Esophagus muscularis mucosa (tissue), 4 donors: ENCODE data around the gene THSD7A. TPM values are rescaled to one million over a fixed set of nuclear protein-coding genes. Genes with fewer than 3 reads are reported as not detected.

Experiments
- DNase-seq: peaks from one replicate; pipeline ENCODE4 v3.0.0-alpha.2; 2017; ENCODE audit errors: extremely low spot score
- H3K27ac ChIP-seq, 4 donors: fragments of 200-600 bp; sonication (generic); replicated peaks in 1 of 4; 1 replicate in 3 of 4; 2 replicates in 1 of 4; pipeline ENCODE4 v1.5.1; 2016 to 2019; ENCODE audit warnings: mild to moderate bottlenecking in 1 of 4
- H3K27me3 ChIP-seq, 4 donors: fragments of 200-600 bp; sonication (generic); one replicate each; pipeline versions ENCODE4 v1.5.1 to v1.6.0; 2016 to 2019
- H3K36me3 ChIP-seq, 4 donors: fragments of 200-600 bp; sonication (generic); one replicate each; pipeline ENCODE4 v1.5.1; 2016 to 2019
- H3K4me1 ChIP-seq, 4 donors: fragments of 200-600 bp; sonication (generic); one replicate each; pipeline ENCODE4 v1.5.1; 2016 to 2019
- H3K4me3 ChIP-seq, 4 donors: fragments of 200-600 bp; sonication (generic); 1 replicate in 2 of 4; 2 replicates in 2 of 4; pipeline ENCODE4 v1.5.1; 2016 to 2019; ENCODE audit warnings: mild to moderate bottlenecking in 4 of 4, moderate library complexity in 1 of 4
- H3K9me3 ChIP-seq, 4 donors: fragments of 200-600 bp; sonication (generic); 1 replicate in 3 of 4; 2 replicates in 1 of 4; pipeline ENCODE4 v1.5.1; 2016 to 2019
- CTCF ChIP-seq, 3 experiments: fragments of 200-600 bp in 2 of 3; fragments of 450-650 bp in 1 of 3; sonication (generic) in 2 of 3; IDR thresholded peaks; one replicate each; pipeline ENCODE4 v1.5.1; 2017 to 2019; ENCODE audit warnings: antibody characterized with exemption in 3 of 3, mild to moderate bottlenecking in 2 of 3, moderate library complexity in 1 of 3
- EP300 ChIP-seq: sonication (generic); formaldehyde crosslinking; IDR thresholded peaks from one replicate; pipeline ENCODE4 v1.6.1; 2017; ENCODE audit warnings: antibody characterized with exemption
- POLR2A ChIP-seq: fragments of 450-650 bp; IDR thresholded peaks from one replicate; pipeline ENCODE4 v1.6.1; 2017; ENCODE audit warnings: antibody characterized with exemption, moderate library complexity, mild to moderate bottlenecking, low read depth
- POLR2AphosphoS5 ChIP-seq, 2 donors: sonication (generic); formaldehyde crosslinking; IDR thresholded peaks; one replicate each; pipeline ENCODE4 v1.6.1; 2017; ENCODE audit warnings: antibody characterized with exemption in 2 of 2
- WGBS: methylation state at CpG from one replicate; pipeline ENCODE4 v1.1.5; 2018; 5-methylcytosine and 5-hydroxymethylcytosine counted together
- intact Hi-C: fragments of 100-400 bp; cut with DNase I; formaldehyde crosslinking; loops from one replicate; pipeline ENCODE4 v1.15.1; 2023
- total RNA-seq, 4 donors: library from RNA; depleted of rRNA; stranded (reverse); fragments of >200 nt; gene quantifications; one replicate each; pipeline versions ENCODE4 v1.1.0 to v1.2.1, GENCODE V29; 2016

The THSD7A gene
- total RNA-seq, 4 donors from 2014 or later, result 1.2 to 3.8 (median 2.8) TPM

GRCh38 chr7:11394438-11394837, 437.6 kb downstream of the THSD7A start:
- WGBS, result 90% methylated on average over 12 of the region's 12 CpGs
- intact Hi-C loops, result no loop called here
- H3K4me1 ChIP-seq, result no peaks in the 10 kb centered on the region
- H3K36me3 ChIP-seq, result peaks cover 0 to 14% (median 2%) of the 10 kb centered on the region in 4 donors
- H3K27ac ChIP-seq, result no peak overlapping the region
- H3K9me3 ChIP-seq, result peaks cover 0 to 5% (median 0%) of the 10 kb centered on the region in 4 donors
- DNase-seq, result no peak
- no peak overlapping the region for H3K4me3 ChIP-seq
- H3K27me3 ChIP-seq, result no peaks in the 10 kb centered on the region
- TF ChIP-seq POLR2AphosphoS5 (IDR thresholded peaks at IDR 0.05) (no peak), EP300 (no peak), CTCF (IDR thresholded peaks at IDR 0.05) (no peak), POLR2A (no peak)

DNA sequence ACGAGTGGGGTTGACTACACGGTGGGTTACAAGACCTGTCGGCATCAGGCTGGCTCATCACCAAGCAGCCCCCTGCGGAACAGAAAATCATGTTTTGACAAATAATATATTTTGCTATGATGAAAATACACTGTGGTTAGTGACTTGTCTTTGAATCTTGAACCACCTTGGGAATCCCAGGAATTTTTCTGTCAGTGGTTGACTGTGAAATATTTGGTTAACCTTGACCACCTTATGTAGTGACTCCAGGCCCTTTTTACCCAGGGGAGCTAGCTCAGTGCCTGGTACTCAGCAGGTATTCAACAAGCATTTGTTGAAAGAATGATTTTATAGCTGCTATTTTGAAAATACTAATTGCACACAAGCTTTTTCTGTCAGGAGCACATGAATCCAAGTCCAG, 452.4 kb downstream of the THSD7A start:
- DNase-seq, result no peak
- H3K27ac ChIP-seq, result no peak overlapping the region
- whole genome bisulfite sequencing, result 88% methylated on average over 4 of the region's 4 CpGs
- H3K4me1 ChIP-seq, result no peaks in the 10 kb centered on the region
- no peaks in the 10 kb centered on the region for H3K9me3 ChIP-seq
- H3K27me3 ChIP-seq, result no peaks in the 10 kb centered on the region
- no peak overlapping the region for H3K4me3 ChIP-seq
- intact Hi-C loops, result no loop called here
- TF ChIP-seq POLR2AphosphoS5 (IDR thresholded peaks at IDR 0.05) (no peak), CTCF (IDR thresholded peaks at IDR 0.05) (no peak), EP300 (no peak), POLR2A (no peak)
- no peaks in the 10 kb centered on the region for H3K36me3 ChIP-seq

GRCh38 chr7:11376529-11376928, 455.5 kb downstream of the THSD7A start:
- Histone ChIP-seq H3K27ac (no peak overlapping the region), H3K4me3 (no peak overlapping the region), H3K9me3 (no peaks in the 10 kb centered on the region), H3K27me3 (no peaks in the 10 kb centered on the region), H3K4me1 (no peaks in the 10 kb centered on the region), H3K36me3 (no peaks in the 10 kb centered on the region)
- no peak for DNase-seq
- intact Hi-C loops, result no loop called here
- 78% methylated on average over 2 of the region's 2 CpGs for WGBS
- no peak for TF ChIP-seq EP300

DNA sequence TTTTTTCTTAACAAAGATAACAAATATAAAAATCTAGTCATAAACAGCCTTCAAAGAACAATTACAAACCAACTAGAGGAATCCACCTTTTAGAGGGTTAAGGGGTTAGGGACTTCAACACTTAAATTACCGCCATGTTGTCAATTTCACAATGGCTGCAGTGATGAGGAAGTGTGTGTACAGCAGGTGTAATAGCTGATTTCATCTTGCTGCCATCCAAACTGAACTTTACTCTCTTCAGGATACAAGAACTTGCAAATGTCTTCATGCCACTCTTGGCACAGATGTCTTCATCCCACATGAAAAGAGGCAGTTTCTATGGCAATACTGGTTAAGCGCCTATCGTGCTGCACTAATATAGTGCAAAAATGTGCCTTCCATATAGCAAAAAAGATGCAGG, 457.4 kb downstream of the THSD7A start:
- no peaks in the 10 kb centered on the region for H3K4me1 ChIP-seq
- 89% methylated on average over 3 of the region's 3 CpGs for WGBS
- intact Hi-C loops, result no loop called here
- TF ChIP-seq CTCF (IDR thresholded peaks at IDR 0.05), result no peak
- no peak for TF ChIP-seq EP300
- no peak for TF ChIP-seq POLR2AphosphoS5 (IDR thresholded peaks at IDR 0.05)
- TF ChIP-seq POLR2A, result no peak
- DNase-seq, result no peak
- H3K36me3 ChIP-seq, result no peaks in the 10 kb centered on the region
- no peak overlapping the region for H3K27ac ChIP-seq
- H3K27me3 ChIP-seq, result no peaks in the 10 kb centered on the region
- H3K4me3 ChIP-seq, result no peak overlapping the region
- H3K9me3 ChIP-seq, result no peaks in the 10 kb centered on the region

DNA sequence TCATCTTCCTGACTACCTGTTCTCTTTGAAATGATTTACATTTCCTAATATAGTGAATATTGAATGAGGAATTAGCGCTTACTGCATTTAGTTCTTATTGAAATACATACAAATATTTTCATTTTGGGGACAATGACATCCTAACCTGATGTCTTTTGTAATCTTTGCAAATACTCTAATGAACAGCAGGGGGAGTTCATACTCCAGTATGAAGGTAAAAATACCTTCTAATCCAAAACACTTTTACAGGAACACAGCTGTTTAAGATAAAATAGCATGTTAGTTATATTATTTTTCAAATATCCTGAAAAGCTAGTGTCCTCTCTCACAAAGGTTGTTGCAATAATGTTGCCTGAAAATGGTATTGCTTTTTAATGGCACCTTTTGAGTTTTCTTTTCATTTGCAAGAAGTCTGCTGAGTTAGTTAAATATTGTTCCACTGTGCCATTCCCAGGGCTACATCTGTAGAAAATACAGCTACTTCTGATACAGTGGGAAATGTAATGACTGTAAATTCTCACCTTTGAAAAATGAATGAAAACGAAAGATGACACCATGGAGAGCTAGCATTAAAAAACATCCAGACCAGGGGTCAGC, 458.4 kb downstream of the THSD7A start:
- intact Hi-C loops, result no loop called here
- Histone ChIP-seq H3K9me3 (no peaks in the 10 kb centered on the region), H3K27me3 (no peaks in the 10 kb centered on the region), H3K4me3 (no peak overlapping the region), H3K4me1 (no peaks in the 10 kb centered on the region), H3K36me3 (no peaks in the 10 kb centered on the region), H3K27ac (no peak overlapping the region)
- TF ChIP-seq CTCF (IDR thresholded peaks at IDR 0.05) (peak in 1 of 3 experiments; percentile 37), POLR2AphosphoS5 (IDR thresholded peaks at IDR 0.05) (no peak)
- 77% methylated on average over 2 of the region's 2 CpGs for WGBS
- DNase-seq, result no peak
